ENCODE measurements around the gene ZNF444. TPM values are rescaled to one million over a fixed set of nuclear protein-coding genes. Genes with fewer than 3 reads are reported as not detected.

Gene ZNF444
- total RNA-seq, 1 experiment from 2014 or later, result 31.7 TPM

DNA sequence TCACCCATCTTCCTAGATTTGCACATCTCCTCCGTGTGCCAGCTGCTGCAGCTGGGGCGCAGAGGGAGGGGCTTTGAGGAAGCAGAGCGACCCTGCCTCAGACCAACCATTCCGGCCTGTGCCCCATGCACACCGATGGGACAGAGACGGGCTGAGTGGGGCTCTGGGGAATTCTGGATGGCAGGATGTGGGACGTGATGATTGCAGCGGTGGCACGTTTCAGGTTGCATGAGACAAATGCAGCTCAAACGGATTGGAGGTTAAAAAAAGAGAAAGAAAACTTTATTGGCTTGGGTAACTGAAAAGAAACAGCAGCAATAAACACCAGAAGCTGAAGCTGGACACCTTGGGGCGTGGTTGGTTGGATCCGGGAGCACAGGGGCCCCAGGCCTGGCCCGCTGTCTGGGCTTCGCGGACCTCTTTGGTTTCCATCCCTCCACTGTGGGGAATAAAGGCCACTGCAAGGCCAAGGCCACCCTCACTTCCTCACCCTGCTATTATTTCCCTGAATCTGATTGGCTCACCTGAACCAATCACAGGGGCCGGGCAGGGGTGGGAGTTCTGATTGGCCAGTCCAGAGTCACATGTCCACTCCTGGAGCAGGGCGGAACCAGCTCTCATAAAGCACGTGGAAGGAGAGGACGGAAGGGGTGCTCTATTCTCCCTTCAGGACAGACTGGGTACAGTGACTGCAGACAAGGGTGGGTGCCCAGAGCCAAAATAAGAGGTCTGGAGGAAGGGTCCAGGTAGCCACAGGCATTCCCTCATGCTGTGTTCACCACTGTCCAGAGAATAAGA, 13.9 kb upstream of the ZNF444 start:
- no peak overlapping the region for H3K4me2 ChIP-seq (ENCODE audit: low read length)
- ChIA-PET CTCF (no interaction called here), POLR2A (no interaction called here), RAD21 (ENCODE audit: low non-redundant PET in 1 of 2, low total read pairs in 2 of 2, uncharacterized antibody in 2 of 2, unreplicated experiment in 2 of 2) (no interaction called here)
- H3K9me3 ChIP-seq (ENCODE audit: control insufficient read depth in 1 of 2, insufficient read depth in 1 of 2, low read depth in 1 of 2, low read length in 2 of 2), result no peaks in the 10 kb centered on the region
- TF ChIP-seq ELF1 (IDR thresholded peaks at IDR 0.05; ENCODE audit: borderline replicate concordance, low read depth), result no peak
- TF ChIP-seq, protein P1, sequence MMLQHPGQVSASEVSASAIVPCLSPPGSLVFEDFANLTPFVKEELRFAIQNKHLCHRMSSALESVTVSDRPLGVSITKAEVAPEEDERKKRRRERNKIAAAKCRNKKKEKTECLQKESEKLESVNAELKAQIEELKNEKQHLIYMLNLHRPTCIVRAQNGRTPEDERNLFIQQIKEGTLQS (IDR thresholded peaks at IDR 0.05), result no peak
- TF ChIP-seq, protein P2, sequence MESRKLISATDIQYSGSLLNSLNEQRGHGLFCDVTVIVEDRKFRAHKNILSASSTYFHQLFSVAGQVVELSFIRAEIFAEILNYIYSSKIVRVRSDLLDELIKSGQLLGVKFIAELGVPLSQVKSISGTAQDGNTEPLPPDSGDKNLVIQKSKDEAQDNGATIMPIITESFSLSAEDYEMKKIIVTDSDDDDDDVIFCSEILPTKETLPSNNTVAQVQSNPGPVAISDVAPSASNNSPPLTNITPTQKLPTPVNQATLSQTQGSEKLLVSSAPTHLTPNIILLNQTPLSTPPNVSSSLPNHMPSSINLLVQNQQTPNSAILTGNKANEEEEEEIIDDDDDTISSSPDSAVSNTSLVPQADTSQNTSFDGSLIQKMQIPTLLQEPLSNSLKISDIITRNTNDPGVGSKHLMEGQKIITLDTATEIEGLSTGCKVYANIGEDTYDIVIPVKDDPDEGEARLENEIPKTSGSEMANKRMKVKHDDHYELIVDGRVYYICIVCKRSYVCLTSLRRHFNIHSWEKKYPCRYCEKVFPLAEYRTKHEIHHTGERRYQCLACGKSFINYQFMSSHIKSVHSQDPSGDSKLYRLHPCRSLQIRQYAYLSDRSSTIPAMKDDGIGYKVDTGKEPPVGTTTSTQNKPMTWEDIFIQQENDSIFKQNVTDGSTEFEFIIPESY (IDR thresholded peaks at IDR 0.05; ENCODE audit: extremely low read depth, insufficient replicate concordance, low read length), result no peak
- TF ChIP-seq ZNF274 (IDR thresholded peaks at IDR 0.05; ENCODE audit: low read depth, low read length), result no peak
- TF ChIP-seq EGR1 (IDR thresholded peaks at IDR 0.05; ENCODE audit: low read depth), result no peak
- no peak for TF ChIP-seq FOSL1 (IDR thresholded peaks at IDR 0.05; ENCODE audit: low read depth)
- no peak for TF ChIP-seq EZH2phosphoT487 (IDR thresholded peaks at IDR 0.05; ENCODE audit: borderline replicate concordance)
- no peak for TF ChIP-seq ZFX (IDR thresholded peaks at IDR 0.05)
- TF ChIP-seq POLR2A (IDR thresholded peaks at IDR 0.05; ENCODE audit: borderline replicate concordance, extremely low read depth, insufficient read depth, insufficient read length), result no peak
- no peak for TF ChIP-seq CBX3 (IDR thresholded peaks at IDR 0.05; ENCODE audit: low read depth)
- TF ChIP-seq, protein P3, sequence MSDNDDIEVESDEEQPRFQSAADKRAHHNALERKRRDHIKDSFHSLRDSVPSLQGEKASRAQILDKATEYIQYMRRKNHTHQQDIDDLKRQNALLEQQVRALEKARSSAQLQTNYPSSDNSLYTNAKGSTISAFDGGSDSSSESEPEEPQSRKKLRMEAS (IDR thresholded peaks at IDR 0.05), result no peak
- no peak for TF ChIP-seq SIN3A (IDR thresholded peaks at IDR 0.05; ENCODE audit: low read depth)
- TF ChIP-seq, protein P4, sequence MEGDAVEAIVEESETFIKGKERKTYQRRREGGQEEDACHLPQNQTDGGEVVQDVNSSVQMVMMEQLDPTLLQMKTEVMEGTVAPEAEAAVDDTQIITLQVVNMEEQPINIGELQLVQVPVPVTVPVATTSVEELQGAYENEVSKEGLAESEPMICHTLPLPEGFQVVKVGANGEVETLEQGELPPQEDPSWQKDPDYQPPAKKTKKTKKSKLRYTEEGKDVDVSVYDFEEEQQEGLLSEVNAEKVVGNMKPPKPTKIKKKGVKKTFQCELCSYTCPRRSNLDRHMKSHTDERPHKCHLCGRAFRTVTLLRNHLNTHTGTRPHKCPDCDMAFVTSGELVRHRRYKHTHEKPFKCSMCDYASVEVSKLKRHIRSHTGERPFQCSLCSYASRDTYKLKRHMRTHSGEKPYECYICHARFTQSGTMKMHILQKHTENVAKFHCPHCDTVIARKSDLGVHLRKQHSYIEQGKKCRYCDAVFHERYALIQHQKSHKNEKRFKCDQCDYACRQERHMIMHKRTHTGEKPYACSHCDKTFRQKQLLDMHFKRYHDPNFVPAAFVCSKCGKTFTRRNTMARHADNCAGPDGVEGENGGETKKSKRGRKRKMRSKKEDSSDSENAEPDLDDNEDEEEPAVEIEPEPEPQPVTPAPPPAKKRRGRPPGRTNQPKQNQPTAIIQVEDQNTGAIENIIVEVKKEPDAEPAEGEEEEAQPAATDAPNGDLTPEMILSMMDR (IDR thresholded peaks at IDR 0.05 in 2 of 3, conservative IDR thresholded peaks at IDR 0.05 in 1 of 3; ENCODE audit: borderline replicate concordance in 1 of 3, insufficient read depth in 1 of 3, low read depth in 2 of 3, low read length in 2 of 3), result no peak
- no peak for TF ChIP-seq JUND (IDR thresholded peaks at IDR 0.05)
- no peak for TF ChIP-seq SP1 (IDR thresholded peaks at IDR 0.05; ENCODE audit: low read depth)
- ATAC-seq (peak; percentile 80), DNase-seq (ENCODE audit: low read depth, low spot score) (no peak)
- H3K4me1 ChIP-seq (ENCODE audit: control insufficient read depth in 1 of 2, insufficient read depth in 2 of 2, low read length in 2 of 2), result peaks cover 0 to 2% of the 10 kb centered on the region in 2 experiments; a peak in 1 of 4 replicates
- H3K36me3 ChIP-seq (ENCODE audit: control insufficient read depth in 1 of 2, insufficient read depth in 2 of 2, low read length in 2 of 2), result no peaks in the 10 kb centered on the region
- H3K9ac ChIP-seq (ENCODE audit: low read length), result no peak overlapping the region
- intact Hi-C loops (cut with micrococcal nuclease), result no loop called here
- no peaks in the 10 kb centered on the region for H4K20me1 ChIP-seq (ENCODE audit: insufficient read depth)
- BruUV-seq (replicated peaks), result no TSS peak
- no peaks in the 10 kb centered on the region for H3K79me2 ChIP-seq (ENCODE audit: insufficient read depth, low read length)
- H3K27me3 ChIP-seq (ENCODE audit: insufficient read depth, low read length), result no peaks in the 10 kb centered on the region
- H2AFZ ChIP-seq (ENCODE audit: low read depth, low read length, poor library complexity, severe bottlenecking), result no peak overlapping the region
- no peak overlapping the region for H3K4me3 ChIP-seq (replicated peaks in 1 of 2; ENCODE audit: low read depth in 1 of 2, low read length in 2 of 2)
- H3K9me2 ChIP-seq (ENCODE audit: insufficient read depth), result no peaks in the 10 kb centered on the region
- no peak overlapping the region for H3K27ac ChIP-seq (ENCODE audit: low read depth, low read length)
